Fibroblast of mammary gland (primary cell): ENCODE results near the gene CAMK1D.

ENCODE experiments used
- DNase-seq: peaks from one replicate; pipeline ENCODE4 v3.0.0-alpha.2; 2010; ENCODE audit warnings: low read depth
- H3K4me3 ChIP-seq: 2 replicates; pipeline ENCODE4 v1.5.1; 2011; ENCODE audit warnings: low read depth, mild to moderate bottlenecking, low read length, moderate library complexity; ENCODE audit not compliant: control insufficient read depth
- TF ChIP-seq, protein P1 (sequence below): conservative IDR thresholded peaks from 2 replicates; pipeline ENCODE4 v1.5.1; 2011; ENCODE audit warnings: low read depth, low read length, inconsistent platforms; ENCODE audit not compliant: control insufficient read depth, insufficient read depth

Gene CAMK1D

DNA sequence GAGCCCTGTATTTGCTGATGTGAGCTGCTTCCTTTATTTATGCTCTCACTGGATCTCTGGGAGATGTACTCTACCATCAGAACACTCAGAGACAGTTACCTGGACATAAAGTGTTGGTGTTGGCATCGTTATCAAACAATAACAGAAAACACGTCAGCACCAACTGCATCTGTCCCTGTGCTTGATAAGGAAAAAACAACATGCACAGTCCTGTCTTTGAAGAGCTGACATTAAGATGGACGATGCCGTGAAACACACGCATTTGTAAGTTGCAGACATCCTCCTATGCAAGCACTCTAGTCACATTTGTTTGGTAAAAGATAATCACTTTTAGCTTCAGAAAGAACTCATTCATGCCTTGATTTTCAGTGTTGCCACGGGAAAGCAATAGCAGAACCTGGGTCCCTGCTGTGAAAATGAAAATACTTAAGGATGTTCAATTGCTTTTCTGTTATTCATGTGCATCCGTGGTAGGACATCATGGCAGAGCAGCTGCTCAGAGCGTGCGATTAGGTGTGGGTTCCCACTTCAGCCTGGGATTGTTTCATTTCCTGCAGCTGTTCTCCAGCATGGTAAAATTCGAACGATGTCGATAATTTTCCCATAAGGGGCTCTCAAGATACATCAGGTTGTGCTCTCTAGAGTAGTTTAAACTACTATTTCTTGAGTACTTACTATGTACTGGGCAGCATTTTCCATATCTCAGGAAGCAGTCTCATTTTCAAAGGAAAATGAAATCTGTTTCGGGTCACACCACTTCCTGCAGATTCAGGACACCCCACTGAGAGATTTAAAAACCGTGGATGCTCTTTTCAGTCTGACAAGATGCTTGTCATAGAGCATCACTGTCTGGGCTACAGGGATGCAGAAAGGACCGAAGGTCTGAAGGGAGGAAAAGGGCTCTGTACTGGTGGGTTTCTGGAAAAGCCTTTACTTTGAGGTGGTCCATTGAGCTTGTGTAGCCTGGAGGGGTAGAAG lies 248.7 kb downstream of the CAMK1D start:
- TF ChIP-seq, protein P1, sequence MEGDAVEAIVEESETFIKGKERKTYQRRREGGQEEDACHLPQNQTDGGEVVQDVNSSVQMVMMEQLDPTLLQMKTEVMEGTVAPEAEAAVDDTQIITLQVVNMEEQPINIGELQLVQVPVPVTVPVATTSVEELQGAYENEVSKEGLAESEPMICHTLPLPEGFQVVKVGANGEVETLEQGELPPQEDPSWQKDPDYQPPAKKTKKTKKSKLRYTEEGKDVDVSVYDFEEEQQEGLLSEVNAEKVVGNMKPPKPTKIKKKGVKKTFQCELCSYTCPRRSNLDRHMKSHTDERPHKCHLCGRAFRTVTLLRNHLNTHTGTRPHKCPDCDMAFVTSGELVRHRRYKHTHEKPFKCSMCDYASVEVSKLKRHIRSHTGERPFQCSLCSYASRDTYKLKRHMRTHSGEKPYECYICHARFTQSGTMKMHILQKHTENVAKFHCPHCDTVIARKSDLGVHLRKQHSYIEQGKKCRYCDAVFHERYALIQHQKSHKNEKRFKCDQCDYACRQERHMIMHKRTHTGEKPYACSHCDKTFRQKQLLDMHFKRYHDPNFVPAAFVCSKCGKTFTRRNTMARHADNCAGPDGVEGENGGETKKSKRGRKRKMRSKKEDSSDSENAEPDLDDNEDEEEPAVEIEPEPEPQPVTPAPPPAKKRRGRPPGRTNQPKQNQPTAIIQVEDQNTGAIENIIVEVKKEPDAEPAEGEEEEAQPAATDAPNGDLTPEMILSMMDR = no peak
- H3K4me3 ChIP-seq = no peak overlapping the region

DNA sequence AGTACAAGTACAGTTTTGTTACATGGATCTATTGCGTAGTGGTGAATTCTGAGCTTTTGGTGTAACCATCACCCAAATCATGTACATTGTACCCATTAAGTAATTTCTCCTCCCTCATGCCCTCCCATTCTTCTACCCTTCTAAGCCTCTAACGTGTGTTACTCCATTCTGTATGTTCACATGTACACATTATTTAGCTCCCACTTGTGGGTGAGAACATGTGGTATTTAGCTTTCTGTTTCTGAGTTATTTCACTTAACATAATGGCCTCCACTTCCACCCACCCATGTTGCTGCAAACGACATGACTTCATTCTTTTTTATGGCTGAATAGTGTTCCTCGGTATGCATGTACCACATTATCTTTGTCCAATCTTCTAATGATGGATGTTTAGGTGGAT lies 251.3 kb downstream of the CAMK1D start:
- no peak for DNase-seq
- H3K4me3 ChIP-seq = no peak overlapping the region
- TF ChIP-seq, protein P1 = no peak

More for the DNA sequence above, 248.7 kb downstream of the CAMK1D start:
- no peak for DNase-seq

DNA sequence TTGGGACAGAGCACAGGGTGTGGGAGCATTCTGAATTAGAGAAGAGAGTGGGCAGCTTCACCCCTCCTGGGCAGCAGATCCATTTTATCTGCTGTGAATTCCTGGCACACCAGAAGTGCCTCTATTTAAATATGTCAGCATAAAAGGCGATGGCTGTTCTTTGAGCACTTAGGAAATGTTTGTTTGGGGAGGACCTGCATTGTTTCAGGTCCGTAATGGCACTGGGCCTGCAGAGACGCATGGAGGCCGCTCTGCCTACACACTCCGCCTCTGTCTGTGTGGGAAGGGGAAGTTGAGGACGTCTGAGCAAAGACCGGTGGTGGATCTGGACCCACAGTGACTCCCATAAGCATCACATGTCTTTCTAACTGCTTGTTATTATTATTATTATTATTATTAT lies 253.2 kb downstream of the CAMK1D start:
- DNase-seq = no peak
- no peak overlapping the region for H3K4me3 ChIP-seq
- TF ChIP-seq, protein P1 = no peak

DNA sequence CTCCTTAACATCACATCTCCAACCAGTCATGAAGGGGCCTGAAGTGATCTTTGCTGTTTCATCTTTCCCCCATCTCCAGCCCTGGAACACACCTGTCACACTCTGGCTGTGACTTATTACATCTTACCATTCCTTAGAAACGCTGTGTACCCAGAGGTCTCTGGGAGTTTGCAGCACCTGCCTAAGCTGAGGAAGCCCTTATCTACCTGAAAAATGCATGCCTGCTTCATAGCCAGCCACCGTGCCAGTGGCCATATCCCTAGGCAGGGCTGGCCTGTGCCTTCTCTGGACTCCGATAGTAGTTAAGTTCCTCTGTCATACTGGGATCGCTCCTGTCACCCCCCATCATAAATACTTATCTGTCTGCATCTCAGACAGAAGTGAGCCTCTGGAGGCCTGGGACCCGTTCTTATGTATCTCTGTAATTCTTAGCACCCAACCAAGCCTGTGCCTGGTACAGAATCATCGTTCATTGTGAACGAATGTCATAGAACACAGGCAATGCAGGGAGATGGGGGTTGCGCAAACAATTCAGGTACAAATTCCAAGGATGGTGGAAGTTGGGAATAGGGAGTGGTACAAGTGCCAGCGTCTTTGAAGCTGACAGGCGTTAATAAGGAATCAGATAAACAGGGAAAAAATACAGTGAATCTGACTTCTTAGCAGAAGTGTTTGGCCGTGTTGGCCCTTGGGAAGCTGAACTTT lies 254.6 kb downstream of the CAMK1D start:
- DNase-seq = no peak
- TF ChIP-seq, protein P1 = no peak
- no peak overlapping the region for H3K4me3 ChIP-seq

DNA sequence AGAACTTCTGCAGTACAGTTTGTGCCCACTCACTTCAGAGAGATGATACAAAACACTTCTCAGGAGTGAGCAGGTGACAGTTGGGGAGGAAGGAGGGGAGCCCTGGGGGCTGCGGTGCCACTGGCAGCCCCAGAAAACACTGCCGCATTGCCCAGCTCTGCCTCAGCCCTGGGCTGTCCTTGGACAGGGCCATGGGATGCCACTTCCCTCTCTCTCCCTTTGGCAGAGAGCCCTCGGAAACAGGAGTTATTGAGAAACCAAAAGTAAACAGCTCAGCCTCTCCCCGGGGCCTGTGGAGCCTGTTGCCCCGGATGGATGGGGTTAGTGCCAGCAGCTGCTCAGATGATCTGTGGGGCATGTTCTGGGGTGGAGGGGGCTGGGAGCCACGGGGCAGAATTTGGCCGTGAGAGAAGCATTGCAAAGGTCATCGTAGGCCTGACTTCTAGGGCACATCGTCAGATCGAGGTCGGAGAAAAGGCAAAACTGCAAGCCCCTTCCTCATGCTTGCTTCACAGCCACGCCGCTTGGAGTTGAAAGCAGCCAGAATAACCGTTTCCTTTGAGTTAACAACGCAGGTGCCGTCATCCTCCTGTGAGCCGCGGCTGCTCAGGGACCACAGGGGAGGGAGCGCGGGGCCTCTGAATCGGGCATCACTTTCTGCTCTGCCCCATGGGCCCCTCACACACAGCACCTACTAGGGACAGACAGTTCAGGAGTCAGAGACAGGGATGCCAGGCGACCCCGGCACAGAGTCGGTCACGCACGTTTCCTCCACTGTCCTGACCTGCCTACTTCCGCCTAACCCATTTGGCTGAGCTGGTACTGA lies 256.4 kb downstream of the CAMK1D start:
- TF ChIP-seq, protein P1 = no peak
- H3K4me3 ChIP-seq = no peak overlapping the region
- DNase-seq = peak; percentile 11

DNA sequence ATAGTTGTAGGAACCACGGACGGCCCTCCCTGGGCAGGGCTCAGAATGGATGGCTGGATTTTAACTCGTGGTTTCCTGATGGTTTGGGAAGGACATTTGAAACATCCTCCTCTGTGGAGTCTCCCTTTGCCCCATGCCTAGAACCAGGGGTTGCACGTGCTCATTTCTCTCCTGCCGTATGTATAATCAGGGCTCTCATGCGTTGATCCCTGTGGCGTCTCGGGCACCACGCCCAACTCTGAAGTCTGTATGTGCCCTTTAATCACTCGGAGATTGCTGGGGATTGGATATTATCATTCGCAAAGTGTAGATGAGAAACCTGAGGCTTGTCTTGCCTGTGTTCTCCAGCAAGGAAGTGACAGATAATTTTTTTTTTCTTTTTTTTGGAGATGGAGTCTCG lies 257.1 kb downstream of the CAMK1D start:
- H3K4me3 ChIP-seq = no peak overlapping the region
- TF ChIP-seq, protein P1 = no peak
- no peak for DNase-seq
